Measurements from ENCODE around the gene SKA2.
"Not testable (repeated sequence)": the region's sequence is repeated elsewhere in the genome, so short reads cannot be mapped to it uniquely, and the experiment has no call there.

SKA2 gene

GRCh38 chr17:59094861-59095530 is 60.0 kb downstream of the SKA2 start:
- DNase-seq (ENCODE audit: low read depth) = no peak

- peak; percentile 92 for DNase-seq (ENCODE audit: low read depth)
Observed at GRCh38 chr17:59093702-59094231, 61.2 kb downstream of the SKA2 start.

- no peak for DNase-seq (ENCODE audit: low read depth)
Observed at GRCh38 chr17:59093145-59093701, 61.8 kb downstream of the SKA2 start.

GRCh38 chr17:59090593-59090992 is 64.4 kb downstream of the SKA2 start:
- DNase-seq (ENCODE audit: low read depth) = not testable (repeated sequence)

- no peak for DNase-seq (ENCODE audit: low read depth)
Observed at GRCh38 chr17:59084154-59084553, 70.8 kb downstream of the SKA2 start.

GRCh38 chr17:59074494-59074893 is 80.5 kb downstream of the SKA2 start:
- DNase-seq (ENCODE audit: low read depth) = peak; percentile 26

- no peak for DNase-seq (ENCODE audit: low read depth)
Observed at GRCh38 chr17:59073972-59074371, 81.0 kb downstream of the SKA2 start.

GRCh38 chr17:59069856-59070255 is 85.1 kb downstream of the SKA2 start:
- no peak for DNase-seq (ENCODE audit: low read depth)

GRCh38 chr17:59067756-59068155 is 87.2 kb downstream of the SKA2 start:
- no peak for DNase-seq (ENCODE audit: low read depth)

- no peak for DNase-seq (ENCODE audit: low read depth)
Observed at GRCh38 chr17:59067340-59067739, 87.6 kb downstream of the SKA2 start.

GRCh38 chr17:59062509-59062908 is 92.5 kb downstream of the SKA2 start:
- DNase-seq (ENCODE audit: low read depth) = no peak
